Measurements from ENCODE around the gene RMI1. TPM values are rescaled to one million over a fixed set of nuclear protein-coding genes. Genes with fewer than 3 reads are reported as not detected.
A peak's percentile ranks its signal among the peaks of the same experiment; 100 is the strongest.

Gene RMI1
- total and polyA plus RNA-seq, 2 donors (not counting 3 experiments of a cell fraction or from before 2014, with no cell fraction given): 1.1 to 11.5 TPM

- Histone ChIP-seq H3K4me1 (ENCODE audit: control insufficient read depth, extremely low read depth, insufficient read depth, low read length) (peaks cover 13% of the 10 kb centered on the region), H3K79me2 (ENCODE audit: control insufficient read depth, insufficient read depth, low read length) (peaks cover 91% of the 10 kb centered on the region), H3K4me3 (replicated peaks in 1 of 3; ENCODE audit: insufficient read depth in 1 of 3, low read depth in 1 of 3, low read length in 3 of 3) (peak within 1 kb of the TSS; percentile 67 to 96 (median 90)), H3K9me3 (replicated peaks; ENCODE audit: control insufficient read depth, insufficient read depth, low read length) (no peaks in the 10 kb centered on the region), H3K27ac (ENCODE audit: insufficient read depth, low read depth, low read length) (peak within 1 kb of the TSS; percentile 95), H3K27me3 (ENCODE audit: control insufficient read depth in 2 of 2, insufficient read depth in 2 of 2, low read length in 2 of 2) (no peaks in the 10 kb centered on the region), H3K36me3 (ENCODE audit: control insufficient read depth in 2 of 2, extremely low read depth in 1 of 2, insufficient read depth in 2 of 2, low read length in 2 of 2) (peaks cover 4 to 13% of the 10 kb centered on the region in 2 experiments), H3K9me1 (replicated peaks; ENCODE audit: control insufficient read depth, extremely low read depth, insufficient read depth, low read length) (no peaks in the 10 kb centered on the region), H3K9ac (replicated peaks; ENCODE audit: extremely low read depth, insufficient read depth, low read length) (peak within 1 kb of the TSS; percentile 98), H2AFZ (ENCODE audit: low read depth, low read length) (peak within 1 kb of the TSS; percentile 95), H3K4me2 (ENCODE audit: insufficient read depth, low read length) (peak within 1 kb of the TSS; percentile 97), H4K20me1 (replicated peaks; ENCODE audit: control insufficient read depth, extremely low read depth, insufficient read depth, low read length) (peaks cover 8% of the 10 kb centered on the region)
- ChIA-PET POLR2A (interaction anchor here (0.6 to 1.6 kb wide), 7 partner anchors 19 to 281 kb away, joined by 3 to 20 read pairs (median 3); no protein-coding TSS in a partner anchor), CTCF (interaction anchor here (1.1 to 3.4 kb wide), 4 partner anchors 9 to 281 kb away, joined by 3 to 19 read pairs (median 9); no protein-coding TSS in a partner anchor)
- dilution Hi-C loops (cut with MboI; ENCODE audit: extremely low pct_ligation_motif_present, low sequenced_read_pairs) (no loop called here), intact Hi-C loops (cut with micrococcal nuclease) (loop anchor here (1.0 to 5.0 kb wide), 6 partner anchors 42 to 281 kb away; partner anchors contain the start of genes KIF27 and UBQLN1)
- BruUV-seq (replicated peaks): TSS peak; percentile 20
- TF ChIP-seq GATA2 (IDR thresholded peaks at IDR 0.05; ENCODE audit: insufficient read depth, insufficient read length, low read depth, low read length) (no peak), POLR2AphosphoS5 (IDR thresholded peaks at IDR 0.05; ENCODE audit: insufficient read depth, low read depth, low read length) (peak; percentile 1), CTCF (IDR thresholded peaks at IDR 0.05; ENCODE audit: extremely low read depth in 1 of 2, insufficient read depth in 1 of 2, low read depth in 1 of 2, low read length in 2 of 2) (peak in 1 of 2 donors; percentile 19)
- DNase-seq (ENCODE audit: low read depth, low spot score) (peak; percentile 97), FAIRE-seq (no peak)
Observed at GRCh38 chr9:83979812-83980394, 702 bp upstream of the RMI1 start, which contains the start of gene HNRNPK. Gene HNRNPK, minus strand, starts transcription at chr9:83980215. Its CDS starts 1,963 bp downstream, at chr9:83978252.

All from endothelial cell of umbilical vein (primary cell).